Stimulated activated CD8-positive, alpha-beta memory T cell treated with anti-CD3 and anti-CD28 coated beads, Interleukin-15, amount 100 ng/mL, for 4 hours (primary cell): ENCODE data around the gene MATK.
A peak's percentile ranks its signal among the peaks of the same experiment; 100 is the strongest.
"Not testable (repeated sequence)": the region's sequence is repeated elsewhere in the genome, so short reads cannot be mapped to it uniquely, and the experiment has no call there.

Experiments
- DNase-seq, 2 donors: peaks; one replicate each; pipeline ENCODE4 v3.0.0-alpha.2; 2020; ENCODE audit warnings: low read depth in 2 of 2

Gene MATK

DNA sequence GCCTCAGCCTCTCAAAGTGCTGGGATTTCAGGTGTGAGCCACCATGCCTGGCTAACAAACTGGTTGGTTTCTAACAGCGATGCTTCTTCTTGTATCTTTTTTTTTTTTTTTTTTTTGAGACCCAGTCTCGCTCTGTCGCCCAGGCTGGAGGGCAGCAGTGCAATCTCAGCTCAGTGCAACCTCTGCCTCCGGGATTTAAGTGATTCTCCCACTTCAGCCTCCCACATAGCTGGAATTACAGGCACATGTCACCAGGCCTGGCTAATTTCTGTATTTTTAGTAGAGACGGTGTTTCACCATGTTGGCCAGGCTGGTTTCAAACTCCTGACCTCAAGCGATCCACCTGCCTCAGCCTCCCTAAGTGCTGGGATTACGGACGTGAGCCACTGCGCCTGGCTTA, 30.0 kb upstream of the MATK start:
- not testable (repeated sequence) for DNase-seq

DNA sequence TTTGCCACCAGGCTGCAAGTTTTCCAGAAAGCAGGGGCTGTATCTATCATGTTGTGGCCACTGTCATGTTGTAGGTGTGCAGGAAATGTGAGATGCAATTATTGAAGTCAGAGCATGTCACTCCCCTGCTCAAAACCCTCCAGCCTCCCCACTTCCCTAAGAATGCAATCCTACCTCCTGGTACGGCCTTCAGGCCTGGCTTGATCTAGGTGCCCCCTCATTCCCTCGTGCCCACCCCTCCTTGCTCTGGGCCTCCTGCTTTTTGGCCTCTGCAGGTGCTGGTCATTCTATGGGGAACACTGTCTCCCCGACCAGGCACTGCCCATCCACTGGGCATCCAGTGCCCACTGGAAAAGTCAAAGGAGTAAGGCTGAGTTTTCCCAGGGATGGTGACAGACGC, 28.5 kb upstream of the MATK start:
- DNase-seq, result no peak

DNA sequence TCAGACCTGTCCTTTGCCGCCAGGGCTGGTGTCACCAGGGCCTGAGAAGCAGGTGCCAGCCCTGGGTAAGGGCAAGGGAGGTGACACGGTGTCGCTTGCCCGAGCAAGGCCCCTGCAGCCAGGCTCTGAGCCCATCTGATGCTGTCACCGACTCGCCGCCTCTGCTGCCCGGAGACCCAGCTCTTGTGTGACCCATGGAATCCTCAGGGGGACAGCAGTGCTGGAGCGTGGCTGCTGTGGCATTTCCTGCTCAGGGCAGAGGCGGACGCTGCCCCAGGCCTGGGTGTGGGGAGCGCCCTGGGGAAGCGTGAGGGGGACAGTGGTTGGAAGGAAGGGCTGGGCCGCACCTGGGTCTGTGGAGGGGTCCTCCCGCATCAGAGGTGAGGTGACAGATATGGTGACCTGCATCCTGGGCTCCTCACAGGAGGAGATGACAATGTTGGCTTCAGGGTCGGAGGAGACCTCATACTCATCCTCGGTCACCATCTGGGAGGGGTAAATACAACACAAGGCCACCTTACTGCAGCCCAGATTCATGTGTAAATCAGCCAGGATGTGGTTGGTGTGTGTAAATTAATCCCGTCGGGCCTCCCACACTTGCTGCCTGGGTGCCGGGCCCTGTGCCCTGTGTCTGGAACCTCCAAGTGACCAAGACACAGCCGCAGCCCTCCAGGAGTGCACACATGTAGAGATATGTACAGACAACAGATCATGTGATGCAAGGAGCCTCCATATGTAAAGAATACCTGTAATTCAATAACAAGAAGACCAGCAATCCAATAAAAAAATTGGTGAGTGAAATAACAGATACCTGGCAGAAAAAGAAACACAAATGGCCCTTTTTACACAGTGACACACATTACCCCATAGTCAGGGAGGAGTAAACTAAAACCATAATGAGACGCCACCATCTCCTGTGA, 27.6 kb upstream of the MATK start:
- DNase-seq, result no peak

DNA sequence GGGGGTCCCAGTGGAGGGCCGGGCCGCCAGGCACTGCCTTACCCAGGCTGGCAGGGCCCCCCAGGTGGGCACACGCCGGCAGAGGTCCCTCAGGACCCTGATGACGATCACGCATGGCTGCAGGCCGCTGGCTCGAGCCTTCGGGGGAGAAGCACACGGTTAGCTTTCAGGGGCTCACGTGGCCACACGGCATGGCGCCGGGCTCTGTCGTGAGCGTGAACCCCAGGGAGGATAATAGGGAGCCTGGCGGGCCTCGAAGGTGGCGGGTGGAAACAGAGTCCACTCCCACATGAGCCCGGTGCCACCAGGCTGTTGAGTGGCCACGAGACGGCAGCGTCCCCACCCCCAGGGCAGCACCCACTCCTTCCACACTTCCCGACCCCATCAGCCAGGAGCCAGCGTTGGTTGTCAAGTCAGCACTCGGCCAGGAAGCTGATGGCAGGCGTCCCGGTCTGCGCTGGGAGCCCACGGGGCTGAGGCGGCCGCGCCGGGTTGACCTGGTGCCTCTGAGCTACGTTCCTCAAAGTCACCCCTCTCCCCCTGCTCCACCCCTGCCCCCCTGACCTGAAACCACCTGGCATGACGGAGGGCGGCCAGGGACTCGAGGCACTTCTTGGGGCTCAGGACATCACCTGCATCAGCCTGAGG, 24.7 kb upstream of the MATK start:
- no peak for DNase-seq

DNA sequence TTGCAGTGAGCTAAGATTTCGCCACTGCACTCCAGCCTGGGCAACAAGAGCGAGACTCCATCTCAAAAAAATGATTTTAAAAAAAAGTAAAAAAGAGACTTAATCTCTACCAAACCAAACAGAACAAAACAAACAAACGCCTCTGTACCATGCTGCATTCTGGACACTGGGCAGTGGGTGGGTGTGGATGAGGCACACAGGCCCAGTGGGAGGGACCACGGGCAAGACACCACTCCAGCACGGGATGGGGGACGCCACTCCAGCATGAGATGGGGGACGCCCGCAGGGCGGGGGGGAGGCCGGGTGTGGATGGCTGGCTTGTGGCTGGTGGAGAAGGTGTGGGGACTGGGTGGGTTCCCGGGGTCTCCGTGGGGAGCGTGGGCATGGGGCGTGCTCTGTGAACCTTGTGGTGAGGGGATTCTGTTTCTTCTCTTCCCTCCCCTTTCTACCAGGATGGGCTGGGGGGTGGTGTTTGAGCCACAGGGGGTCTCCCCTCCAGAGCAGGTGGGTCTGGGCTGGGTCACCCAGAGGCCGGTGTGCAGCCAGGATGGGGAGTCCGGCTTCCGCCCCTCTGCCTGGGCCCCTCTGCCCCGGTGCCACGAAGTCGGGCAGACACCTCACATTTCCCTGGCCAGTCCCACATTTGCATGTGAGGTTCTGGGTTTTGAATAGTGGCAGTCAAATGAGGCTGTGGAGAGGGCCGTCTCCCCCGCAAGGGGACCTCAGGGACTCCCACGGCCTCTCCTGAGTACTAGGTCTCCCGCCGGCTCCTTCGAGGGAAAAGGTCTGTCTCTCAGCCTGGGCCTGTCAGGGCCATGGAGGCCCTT, 23.9 kb upstream of the MATK start:
- DNase-seq, result no peak

DNA sequence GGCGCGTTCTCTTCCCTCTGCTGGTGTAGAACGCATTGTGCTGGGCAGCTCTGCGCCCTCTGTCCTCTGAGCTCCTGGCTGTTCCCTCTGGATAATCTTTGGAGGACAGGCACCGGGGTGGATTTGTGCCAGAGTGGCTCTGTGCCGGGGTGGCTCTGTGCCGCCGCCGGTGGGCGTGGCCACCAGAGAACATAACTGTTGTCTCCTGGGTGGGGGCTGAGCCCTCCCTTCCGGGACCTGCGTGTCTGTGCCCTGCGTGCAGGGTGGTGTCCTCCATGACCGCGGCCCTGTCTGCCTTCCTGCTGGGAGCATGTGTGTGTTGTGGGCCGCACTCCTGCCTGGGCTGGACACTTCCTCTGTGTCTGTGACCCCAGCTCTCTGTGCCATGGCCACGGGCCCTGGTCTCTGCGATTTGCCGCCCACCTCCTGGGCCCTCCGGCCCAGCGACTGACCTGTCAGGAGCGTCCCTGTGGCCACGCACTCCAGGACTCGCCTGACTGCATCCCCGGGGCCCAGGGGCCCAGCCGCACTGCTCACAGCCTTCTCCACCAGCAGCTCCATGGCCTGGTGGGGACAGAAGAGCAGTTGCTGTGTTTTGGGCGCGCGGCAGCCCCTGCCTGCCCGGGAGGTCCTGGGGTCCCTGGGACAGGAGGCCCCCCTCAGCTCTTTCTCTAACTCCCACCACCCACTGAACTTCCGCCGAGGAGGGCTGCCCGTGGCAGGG, 22.4 kb upstream of the MATK start:
- no peak for DNase-seq

DNA sequence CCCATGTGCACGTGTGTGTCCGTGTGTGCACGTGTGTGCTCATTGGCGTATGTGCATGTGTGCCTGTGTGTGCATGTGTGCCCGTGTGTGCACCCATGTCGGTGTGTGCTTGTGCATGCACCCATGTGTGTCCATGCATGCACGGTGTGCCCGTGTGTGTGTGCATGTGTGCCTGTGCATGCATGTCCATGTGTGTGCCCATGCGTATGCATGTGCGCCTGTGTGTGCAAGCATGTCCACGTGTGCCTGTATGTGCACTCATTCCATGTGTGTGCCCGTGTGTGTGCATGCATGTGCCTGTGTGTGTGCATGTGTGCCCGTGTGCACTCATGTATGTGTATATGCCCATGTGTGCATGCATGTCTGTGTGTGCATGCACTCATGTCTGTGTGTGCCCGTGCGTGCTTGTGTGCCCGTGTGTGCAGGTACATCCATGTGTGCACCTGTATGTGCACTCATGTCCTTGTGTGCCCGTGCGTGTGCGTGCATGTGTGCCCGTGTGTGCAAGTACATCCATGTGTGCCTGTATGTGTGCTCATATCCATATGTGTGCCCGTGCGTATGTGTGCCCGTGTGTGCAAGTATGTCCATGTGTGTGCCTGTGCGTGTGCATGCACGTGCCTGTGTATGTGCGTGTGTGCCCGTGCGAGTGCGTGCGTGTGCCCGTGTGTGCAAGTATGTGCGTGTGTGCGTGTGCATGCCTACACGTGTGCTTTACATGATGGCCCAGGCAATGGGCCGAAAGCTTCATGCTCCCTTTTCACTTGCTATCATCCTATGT, 21.6 kb upstream of the MATK start:
- no peak for DNase-seq

DNA sequence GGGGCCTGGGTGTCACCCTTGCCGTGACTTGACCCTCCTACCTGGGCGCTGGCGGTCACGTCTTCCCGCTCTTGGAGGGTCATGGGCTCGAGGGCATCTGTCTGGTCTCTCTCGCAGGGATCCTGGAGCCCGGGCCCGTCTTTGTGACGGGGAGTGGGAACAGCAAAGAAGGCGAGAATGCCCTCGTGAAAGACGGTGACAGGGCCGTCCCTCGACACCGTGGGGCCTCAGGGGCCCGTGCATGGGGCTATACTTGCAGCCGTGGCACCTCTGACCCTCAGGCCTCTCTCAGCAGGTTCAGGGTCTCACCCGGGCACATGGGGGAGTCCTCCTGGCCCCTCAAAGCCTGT, 20.9 kb upstream of the MATK start:
- DNase-seq, result no peak

DNA sequence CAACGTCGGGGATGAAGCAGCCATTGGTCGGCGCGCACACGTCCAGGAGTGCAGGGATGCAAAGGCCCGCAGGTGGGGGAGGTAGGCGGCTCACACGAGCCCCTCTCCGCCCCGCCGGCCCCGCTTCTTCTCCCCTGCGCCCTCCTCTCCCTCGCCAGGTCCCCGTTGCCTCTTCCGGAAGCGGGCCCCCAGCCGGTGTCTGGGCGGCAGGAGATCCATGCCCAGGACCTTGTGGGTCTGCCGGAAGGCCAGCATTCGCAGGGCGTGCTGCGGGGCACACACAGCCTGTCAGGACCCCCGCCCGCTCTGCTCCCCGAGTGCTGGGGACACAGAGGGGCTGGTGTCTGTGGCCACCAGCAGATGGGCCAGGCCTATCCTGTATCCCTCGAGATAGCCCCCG, 19.7 kb upstream of the MATK start:
- no peak for DNase-seq

DNA sequence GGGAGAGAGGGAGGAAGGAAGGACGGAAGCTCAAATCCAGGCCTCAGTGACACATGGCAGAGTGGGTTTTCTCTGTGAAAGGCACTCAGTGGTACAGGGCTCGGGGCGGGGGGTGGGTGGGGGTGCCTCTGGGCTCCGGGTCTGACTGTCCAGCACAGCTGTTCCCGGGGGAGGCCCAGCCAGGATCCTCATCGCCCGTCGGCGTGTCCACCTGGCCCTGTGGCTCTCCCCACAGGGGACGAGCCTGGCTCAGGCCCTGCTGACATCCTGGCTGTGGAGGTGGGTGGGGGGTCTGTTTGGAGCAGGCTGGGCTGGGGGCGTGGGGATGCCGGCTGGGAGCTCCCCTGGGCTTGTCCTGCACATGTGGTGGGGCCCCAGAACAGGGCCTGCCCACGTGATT, 18.2 kb upstream of the MATK start:
- no peak for DNase-seq

DNA sequence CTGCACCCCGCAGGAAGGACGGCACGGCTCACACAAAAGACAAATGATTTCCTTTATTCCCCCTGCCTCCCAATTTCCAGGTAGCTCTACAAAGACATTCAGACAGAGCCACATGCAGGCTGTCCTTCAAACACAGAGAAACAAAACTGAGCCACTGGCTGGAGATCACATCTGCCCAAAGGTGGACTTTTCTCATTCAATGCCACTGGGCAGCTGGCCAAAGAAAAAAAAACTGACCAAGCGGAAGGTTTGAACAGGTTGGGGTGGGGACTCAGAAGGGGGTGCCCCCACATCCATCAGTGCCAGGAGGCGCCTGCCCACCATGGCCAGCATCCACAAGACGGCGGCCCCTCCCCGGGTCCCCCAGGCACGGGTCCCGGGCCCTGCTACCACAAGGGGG, 17.8 kb upstream of the MATK start:
- DNase-seq, result no peak

DNA sequence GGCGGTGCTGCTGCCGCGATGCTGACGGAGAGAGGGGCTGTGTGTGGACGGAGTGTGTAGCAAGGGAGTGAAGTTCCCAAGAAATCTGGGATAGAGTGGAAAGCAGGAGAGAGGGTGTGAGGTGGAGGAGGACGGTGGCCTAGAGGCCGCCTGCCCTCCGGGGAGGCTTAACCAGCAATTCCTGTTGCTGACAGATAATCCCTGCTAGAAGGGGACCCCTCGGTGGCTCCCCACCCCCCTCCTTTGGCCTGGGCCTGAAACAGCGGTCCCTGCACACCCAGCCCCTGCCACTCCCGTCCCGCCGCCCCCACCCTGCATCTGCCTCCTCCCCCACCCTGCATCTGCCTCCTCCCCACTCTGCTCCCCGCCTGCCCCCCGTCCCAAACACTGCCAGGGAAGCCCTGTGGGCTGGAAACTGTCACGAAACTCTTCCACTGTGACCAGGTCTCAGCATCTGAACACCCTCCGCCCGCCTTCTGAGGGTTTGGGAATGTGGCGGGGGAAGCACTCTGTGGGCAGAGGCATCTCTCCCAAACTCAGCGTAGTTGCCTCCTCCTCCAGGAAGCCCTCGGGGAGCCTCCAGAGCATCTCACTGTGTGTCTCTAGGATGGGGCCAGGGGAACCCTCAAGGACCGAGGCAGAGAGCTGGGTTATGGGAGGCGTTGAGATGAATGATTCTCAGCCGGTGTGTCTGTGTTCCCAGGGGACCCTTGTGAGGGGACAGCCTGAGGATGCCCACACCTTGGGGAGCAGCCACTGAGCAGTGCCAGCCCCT, 17.1 kb upstream of the MATK start:
- no peak for DNase-seq

DNA sequence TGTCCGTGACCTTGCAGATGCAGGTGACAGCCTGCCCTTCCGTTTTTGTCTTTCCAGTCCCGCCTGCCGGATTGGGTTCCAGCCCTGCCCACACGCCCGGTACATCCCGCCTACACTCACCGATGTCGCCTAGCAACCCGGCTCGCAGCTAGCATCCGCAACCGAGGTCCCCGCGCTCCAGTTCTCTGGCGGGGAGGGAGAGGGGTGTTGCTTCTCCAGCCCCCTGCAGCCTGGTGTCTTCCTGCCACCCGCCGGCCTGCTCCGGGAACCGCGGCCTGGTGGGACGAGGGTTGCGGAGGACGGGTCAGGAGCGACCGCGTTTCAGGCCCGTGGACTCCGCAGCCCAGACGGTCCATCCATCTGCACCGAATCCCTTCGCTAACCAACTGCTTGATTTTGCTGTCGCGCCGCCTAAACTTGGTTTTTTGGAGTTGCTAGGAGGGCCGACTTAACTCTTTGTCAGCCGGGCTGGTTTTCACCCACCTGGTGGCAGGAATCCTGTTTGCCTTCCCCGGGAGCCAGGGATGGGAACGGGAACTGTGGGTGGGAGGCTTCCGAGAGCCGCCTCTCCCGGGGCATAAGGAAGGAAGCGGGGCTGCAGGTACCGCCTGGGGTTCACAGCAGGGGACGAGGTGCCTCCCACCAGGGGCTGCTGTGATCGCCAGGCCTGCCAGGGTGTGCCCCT, 15.4 kb upstream of the MATK start:
- DNase-seq, result peak; percentile 49 to 51

DNA sequence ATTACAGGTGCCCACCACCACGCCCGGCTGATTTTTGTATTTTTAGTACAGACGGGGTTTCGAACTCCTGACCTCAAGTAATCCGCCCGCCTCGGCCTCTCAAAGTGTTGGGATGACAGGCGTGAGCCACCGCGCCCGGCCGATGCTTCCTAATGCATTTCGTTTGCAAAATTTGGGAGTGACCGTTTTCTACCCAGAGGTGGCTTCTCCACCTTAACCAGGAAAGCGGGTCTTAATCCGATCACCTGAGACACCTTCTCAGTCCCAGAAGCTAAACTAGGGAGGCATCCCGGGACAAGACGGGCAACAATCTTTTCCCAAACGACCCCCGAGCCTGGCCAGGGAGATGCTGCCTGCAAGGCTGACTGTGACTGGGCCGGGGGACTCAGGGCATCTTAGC, 14.8 kb upstream of the MATK start:
- no peak for DNase-seq

DNA sequence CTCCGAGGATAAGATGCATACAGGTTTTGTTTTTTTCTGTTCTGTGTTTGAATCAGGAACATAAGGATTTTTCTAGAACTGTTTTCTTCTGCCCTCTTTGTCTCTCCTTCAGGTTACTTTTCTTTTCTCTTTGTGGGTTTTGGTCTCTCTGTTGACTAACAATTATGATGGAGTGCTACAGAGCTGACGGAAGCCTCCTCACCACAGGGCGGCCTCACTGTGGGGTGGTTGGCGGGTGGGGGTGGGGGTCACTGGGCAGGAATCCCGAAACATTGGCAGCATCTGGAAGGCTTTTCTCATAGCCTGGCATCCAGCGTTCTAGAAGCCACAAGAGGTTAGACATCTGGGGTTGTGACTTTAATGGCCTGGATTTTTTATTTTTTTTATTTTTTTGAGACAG, 12.0 kb upstream of the MATK start:
- DNase-seq, result no peak

DNA sequence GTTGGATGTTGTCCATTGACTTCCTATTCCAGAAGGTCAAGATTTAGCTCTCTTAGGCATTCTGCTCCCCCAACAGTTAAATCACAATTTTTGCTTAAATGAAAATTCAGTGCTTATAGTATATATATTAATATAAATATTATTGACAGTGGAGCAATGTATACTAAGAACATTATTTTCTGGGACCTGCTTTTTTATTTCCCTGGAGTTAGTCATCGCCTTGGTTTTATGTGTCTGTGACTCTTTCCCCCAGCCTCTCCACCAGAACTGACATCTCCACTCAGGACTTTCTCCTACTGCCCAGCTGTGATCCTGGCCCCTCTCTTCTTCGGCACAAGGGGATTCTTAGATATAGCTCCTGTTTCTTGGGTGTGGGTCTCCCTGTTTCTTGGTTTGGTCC, 10.2 kb upstream of the MATK start:
- DNase-seq, result no peak

DNA sequence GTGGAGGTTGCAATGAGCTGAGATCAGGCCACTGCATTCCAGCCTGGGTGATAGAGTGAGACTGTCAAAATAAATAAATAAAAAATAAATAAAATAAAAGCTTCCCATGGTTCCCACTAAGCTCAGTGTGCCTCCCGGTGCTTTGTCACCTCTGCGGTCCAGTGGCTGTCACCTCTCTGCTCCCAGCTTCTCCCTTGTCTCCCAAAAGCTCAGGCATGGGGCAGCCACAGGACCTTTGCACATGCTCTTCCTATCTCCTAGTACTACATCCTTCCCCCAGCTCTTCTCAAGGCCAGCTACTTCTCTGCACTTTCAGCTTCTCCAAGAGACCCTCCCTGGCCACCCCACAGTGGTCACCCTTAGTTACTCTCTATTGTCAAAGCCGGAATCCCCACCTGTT, 7.6 kb upstream of the MATK start:
- no peak for DNase-seq

DNA sequence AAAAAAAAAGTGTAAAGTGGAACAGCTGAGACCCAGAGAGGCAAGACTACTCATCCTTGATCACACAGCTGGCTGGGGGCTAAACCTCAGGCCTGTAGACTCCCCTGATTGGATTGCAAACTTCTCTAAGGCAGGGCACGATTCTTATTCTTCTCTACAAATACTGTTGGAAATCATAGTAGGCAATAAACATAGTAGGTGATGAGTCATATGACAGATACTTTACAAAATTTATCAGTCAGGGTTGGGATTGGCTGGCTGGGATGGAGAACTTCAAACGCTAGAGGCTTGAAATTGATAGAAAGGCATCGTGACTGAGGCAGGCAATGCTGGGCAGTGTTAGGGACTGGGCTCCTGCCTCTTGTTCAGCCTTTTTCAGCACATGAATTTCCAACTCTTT, 5.9 kb upstream of the MATK start:
- DNase-seq, result no peak

DNA sequence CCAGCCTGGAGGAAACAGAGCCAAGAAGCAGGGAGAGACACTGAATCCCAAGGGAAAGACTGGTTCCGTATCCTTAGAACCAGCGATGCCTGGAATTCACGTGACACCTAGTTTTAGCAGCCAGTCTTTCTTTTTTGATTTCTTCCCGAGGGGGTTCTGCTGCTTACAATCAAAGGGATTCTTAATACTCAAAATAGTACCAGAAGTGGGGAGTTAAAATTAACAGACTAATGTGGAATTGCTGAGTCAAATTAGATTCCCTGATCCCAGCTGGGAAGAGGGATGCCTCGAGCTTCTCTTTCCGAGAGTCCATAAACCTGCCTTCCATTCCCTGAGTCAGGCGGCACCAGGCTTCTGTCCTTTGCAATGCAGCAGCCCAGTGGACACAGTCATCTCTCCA, 4.8 kb upstream of the MATK start:
- no peak for DNase-seq

DNA sequence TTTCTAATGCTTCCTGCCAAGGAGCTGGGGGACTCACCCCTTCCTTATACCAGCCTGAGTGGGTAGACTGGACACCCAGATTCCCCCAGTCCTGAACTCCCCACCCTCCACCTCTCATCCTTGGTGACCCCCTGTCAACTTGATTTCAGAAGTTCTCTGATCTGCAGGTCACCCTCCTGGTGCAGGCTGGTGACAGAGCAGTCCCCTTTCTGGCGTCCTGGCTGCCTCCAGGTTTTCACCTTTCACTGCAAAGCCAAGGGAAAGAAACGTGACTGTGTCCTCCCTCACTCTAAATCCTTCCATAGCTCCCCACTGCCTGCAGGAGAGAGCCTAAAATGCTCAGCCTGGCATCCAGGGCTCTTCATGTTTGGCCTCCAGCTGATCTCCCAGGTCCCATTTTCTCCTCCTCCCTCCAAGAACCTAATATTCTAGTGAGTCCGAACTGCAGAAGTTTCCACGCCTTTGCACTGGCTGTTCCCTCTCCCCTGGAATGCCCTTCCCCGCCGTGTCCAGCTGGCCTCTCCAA, 4.1 kb upstream of the MATK start:
- no peak for DNase-seq
